Smooth muscle cell (in vitro differentiated cells): ENCODE data around the gene UBE2G1. TPM values are rescaled to one million over a fixed set of nuclear protein-coding genes. Genes with fewer than 3 reads are reported as not detected.

Source experiments
- DNase-seq: peaks from one replicate; lab custom pipeline; 2025; ENCODE audit not compliant: unreplicated experiment; lab: John Stamatoyannopoulos, UW
- H2AFZ ChIP-seq: fragments of 200-600 bp; sonication (generic); 2 replicates; pipeline ENCODE4 v1.6.0; 2016; ENCODE audit warnings: antibody characterized with exemption, low read depth, mild to moderate bottlenecking
- H3F3A ChIP-seq: fragments of 200-600 bp; sonication (generic); 2 replicates; pipeline ENCODE4 v1.6.0; 2017; ENCODE audit warnings: antibody characterized with exemption, low read depth
- H3K27ac ChIP-seq: fragments of 200-600 bp; sonication (generic); 2 replicates; pipeline ENCODE4 v1.5.1; 2016; ENCODE audit warnings: low read depth, mild to moderate bottlenecking
- H3K27me3 ChIP-seq: fragments of 200-600 bp; sonication (generic); 2 replicates; pipeline ENCODE4 v1.6.1; 2016; ENCODE audit warnings: low read depth, mild to moderate bottlenecking
- H3K36me3 ChIP-seq: fragments of 200-600 bp; sonication (generic); 2 replicates; pipeline ENCODE4 v1.5.1; 2016; ENCODE audit warnings: low read depth
- H3K4me1 ChIP-seq: fragments of 200-600 bp; sonication (generic); 2 replicates; pipeline ENCODE4 v1.5.1; 2016; ENCODE audit warnings: low read depth
- H3K4me2 ChIP-seq: fragments of 200-600 bp; sonication (generic); 2 replicates; pipeline ENCODE4 v1.6.0; 2016; ENCODE audit warnings: mild to moderate bottlenecking
- H3K4me3 ChIP-seq: fragments of 200-600 bp; sonication (generic); 2 replicates; pipeline ENCODE4 v1.5.1; 2016; ENCODE audit warnings: mild to moderate bottlenecking
- H3K79me2 ChIP-seq: fragments of 200-600 bp; sonication (generic); 2 replicates; pipeline ENCODE4 v1.6.0; 2016; ENCODE audit warnings: low read depth, mild to moderate bottlenecking
- H3K9ac ChIP-seq: fragments of 200-600 bp; sonication (generic); 2 replicates; pipeline ENCODE4 v1.6.0; 2016; ENCODE audit warnings: low read depth
- H3K9me3 ChIP-seq: fragments of 200-600 bp; sonication (generic); replicated peaks from 2 replicates; pipeline ENCODE4 v1.5.1; 2016; ENCODE audit warnings: low read depth
- H4K20me1 ChIP-seq: fragments of 200-600 bp; sonication (generic); 2 replicates; pipeline ENCODE4 v1.6.0; 2016; ENCODE audit warnings: low read depth
- WGBS: methylation state at CpG from one replicate; pipeline ENCODE4 v1.1.7; 2016; ENCODE audit warnings: low lambda C conversion rate; 5-methylcytosine and 5-hydroxymethylcytosine counted together
- polyA plus RNA-seq: library from polyadenylated mRNA; unstranded; fragments of >200 nt; fragmentation: Nextera tagmentation; extraction: Ambion mirVana; gene quantifications from 2 replicates; pipeline ENCODE4 v1.2.1, GENCODE V29; 2016
- total RNA-seq: library from RNA; depleted of rRNA; stranded (reverse); fragments of >200 nt; gene quantifications from 2 replicates; pipeline ENCODE4 v1.2.3, GENCODE V29; 2014
- TF ChIP-seq, protein P1 (sequence below): fragments of 200-600 bp; sonication (generic); IDR thresholded peaks from 2 replicates; pipeline ENCODE4 v1.5.1; 2017; ENCODE audit warnings: borderline replicate concordance, mild to moderate bottlenecking, antibody characterized with exemption; ENCODE audit not compliant: insufficient read depth, poor library complexity, severe bottlenecking

Gene UBE2G1
- total and polyA plus RNA-seq, 2 experiments from 2014 or later, result 39.9 to 63.7 TPM

DNA sequence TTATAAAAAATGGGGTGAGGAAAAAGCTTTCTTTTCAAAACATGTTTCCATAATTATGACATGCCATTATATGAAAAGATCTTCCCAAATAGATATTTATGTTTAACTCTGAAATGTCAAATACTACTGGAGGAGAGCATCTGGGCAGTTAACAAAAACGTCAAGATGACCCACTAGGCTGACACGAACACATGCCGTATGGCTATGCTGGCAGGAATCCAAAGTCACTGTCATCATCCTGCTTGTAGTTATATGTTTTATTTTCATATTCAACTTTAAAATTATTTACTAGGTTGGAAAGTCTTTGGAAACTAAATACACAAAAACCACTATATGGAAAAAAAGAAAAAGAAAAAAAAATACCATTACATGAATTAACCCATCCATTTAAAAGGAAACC, 130.0 kb downstream of the UBE2G1 start:
- H2AFZ ChIP-seq, result no peak overlapping the region
- peaks cover 7% of the 10 kb centered on the region for H3K4me1 ChIP-seq
- WGBS, result 85% methylated on average over 3 of the region's 3 CpGs
- TF ChIP-seq, protein P1, sequence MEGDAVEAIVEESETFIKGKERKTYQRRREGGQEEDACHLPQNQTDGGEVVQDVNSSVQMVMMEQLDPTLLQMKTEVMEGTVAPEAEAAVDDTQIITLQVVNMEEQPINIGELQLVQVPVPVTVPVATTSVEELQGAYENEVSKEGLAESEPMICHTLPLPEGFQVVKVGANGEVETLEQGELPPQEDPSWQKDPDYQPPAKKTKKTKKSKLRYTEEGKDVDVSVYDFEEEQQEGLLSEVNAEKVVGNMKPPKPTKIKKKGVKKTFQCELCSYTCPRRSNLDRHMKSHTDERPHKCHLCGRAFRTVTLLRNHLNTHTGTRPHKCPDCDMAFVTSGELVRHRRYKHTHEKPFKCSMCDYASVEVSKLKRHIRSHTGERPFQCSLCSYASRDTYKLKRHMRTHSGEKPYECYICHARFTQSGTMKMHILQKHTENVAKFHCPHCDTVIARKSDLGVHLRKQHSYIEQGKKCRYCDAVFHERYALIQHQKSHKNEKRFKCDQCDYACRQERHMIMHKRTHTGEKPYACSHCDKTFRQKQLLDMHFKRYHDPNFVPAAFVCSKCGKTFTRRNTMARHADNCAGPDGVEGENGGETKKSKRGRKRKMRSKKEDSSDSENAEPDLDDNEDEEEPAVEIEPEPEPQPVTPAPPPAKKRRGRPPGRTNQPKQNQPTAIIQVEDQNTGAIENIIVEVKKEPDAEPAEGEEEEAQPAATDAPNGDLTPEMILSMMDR, result no peak
- H3K4me3 ChIP-seq, result no peak overlapping the region
- H3F3A ChIP-seq, result peaks cover 12% of the 10 kb centered on the region
- no peak overlapping the region for H3K4me2 ChIP-seq
- peaks cover 5% of the 10 kb centered on the region for H4K20me1 ChIP-seq
- no peaks in the 10 kb centered on the region for H3K27me3 ChIP-seq
- H3K27ac ChIP-seq, result no peak overlapping the region
- peaks cover 3% of the 10 kb centered on the region for H3K36me3 ChIP-seq
- H3K9ac ChIP-seq, result no peak overlapping the region
- no peaks in the 10 kb centered on the region for H3K79me2 ChIP-seq
- H3K9me3 ChIP-seq, result no peaks in the 10 kb centered on the region
- DNase-seq, result no peak

DNA sequence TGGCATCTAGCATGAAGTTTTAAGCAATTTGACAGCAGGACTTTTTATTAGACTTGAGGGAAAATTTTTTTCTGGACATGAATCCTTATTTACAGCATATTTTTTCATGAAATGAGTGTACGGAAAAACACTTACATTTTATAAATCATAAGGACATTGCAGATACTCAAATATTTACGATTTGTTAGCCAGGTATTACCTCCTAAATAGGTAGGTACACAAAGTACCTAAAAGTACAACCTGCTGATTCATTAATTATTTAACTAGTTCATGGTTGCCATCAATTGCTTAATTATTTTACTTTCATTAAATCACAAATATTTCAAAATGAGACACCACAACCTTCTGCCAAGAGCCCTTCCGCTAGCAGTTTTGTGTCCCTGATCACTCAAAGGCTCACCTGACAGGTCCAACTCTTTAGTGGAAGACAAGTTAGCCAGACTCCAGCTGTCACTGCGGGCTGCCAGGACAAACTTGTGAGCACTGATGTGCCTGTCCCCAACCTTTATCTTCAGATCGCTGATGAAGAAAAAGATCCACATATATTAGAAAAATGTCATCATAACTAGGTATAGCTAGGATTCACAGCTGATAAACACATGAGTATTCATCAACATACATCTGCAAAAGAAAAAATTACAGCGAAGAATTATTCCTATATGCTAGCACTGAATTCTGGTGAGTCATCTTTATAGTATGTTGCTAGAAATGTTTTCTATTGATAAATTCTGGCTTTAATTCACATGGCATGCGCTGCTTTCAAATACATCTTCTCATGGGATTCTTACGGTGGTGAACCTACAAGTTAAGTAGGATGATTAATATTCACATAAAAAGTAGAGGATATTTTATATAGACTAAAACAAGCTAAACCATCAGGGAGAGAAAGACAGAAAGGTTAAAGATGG, 130.8 kb downstream of the UBE2G1 start:
- Histone ChIP-seq H3K36me3 (peaks cover 3% of the 10 kb centered on the region), H4K20me1 (peaks cover 2% of the 10 kb centered on the region), H3K79me2 (no peaks in the 10 kb centered on the region), H3K9ac (no peak overlapping the region), H2AFZ (no peak overlapping the region), H3K4me2 (no peak overlapping the region), H3K4me3 (no peak overlapping the region), H3K27me3 (no peaks in the 10 kb centered on the region), H3K9me3 (no peaks in the 10 kb centered on the region), H3K4me1 (peaks cover 9% of the 10 kb centered on the region), H3F3A (peaks cover 19% of the 10 kb centered on the region), H3K27ac (no peak overlapping the region)
- TF ChIP-seq, protein P1, result no peak
- no peak for DNase-seq
- WGBS, result 98% methylated on average over 8 of the region's 8 CpGs

DNA sequence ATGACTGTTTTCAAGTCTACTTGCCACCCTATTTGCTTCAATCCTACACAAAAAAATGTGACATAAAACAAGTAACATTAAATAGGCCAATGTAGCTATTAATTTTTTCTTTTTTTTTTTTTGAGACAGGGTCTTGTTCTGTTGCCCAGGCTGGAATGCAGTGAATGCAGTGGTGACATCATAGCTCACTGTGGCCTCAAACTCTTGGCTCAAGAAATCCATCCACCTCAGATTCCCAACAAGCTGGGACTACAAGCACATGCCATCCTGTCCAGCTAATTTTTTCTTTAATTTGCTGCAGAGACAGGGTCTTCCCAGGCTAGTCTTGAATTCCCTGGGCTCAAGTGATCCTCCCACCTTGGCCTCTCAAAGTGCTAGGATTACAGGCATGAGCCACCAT, 132.1 kb downstream of the UBE2G1 start:
- H3K4me1 ChIP-seq, result peaks cover 13% of the 10 kb centered on the region
- no peak for DNase-seq

More for the DNA sequence above, 132.1 kb downstream of the UBE2G1 start:
- peaks cover 24% of the 10 kb centered on the region for H3F3A ChIP-seq
- no peak overlapping the region for H3K9ac ChIP-seq
- H3K27ac ChIP-seq, result peak overlapping the region; percentile 95
- no peak overlapping the region for H3K4me3 ChIP-seq
- H4K20me1 ChIP-seq, result peaks cover 5% of the 10 kb centered on the region
- H3K4me2 ChIP-seq, result no peak overlapping the region
- no peak overlapping the region for H2AFZ ChIP-seq
- no peaks in the 10 kb centered on the region for H3K27me3 ChIP-seq
- TF ChIP-seq, protein P1, result no peak
- H3K36me3 ChIP-seq, result peaks cover 3% of the 10 kb centered on the region
- H3K79me2 ChIP-seq, result no peaks in the 10 kb centered on the region
- no peaks in the 10 kb centered on the region for H3K9me3 ChIP-seq
